Uterus (tissue), 4 donors: ENCODE data around the gene CPM. TPM values are rescaled to one million over a fixed set of nuclear protein-coding genes. Genes with fewer than 3 reads are reported as not detected.

ENCODE experiments used
- DNase-seq, 2 donors: peaks; one replicate each; pipeline ENCODE4 v3.0.0-alpha.2; 2019 to 2020
- H3K27ac ChIP-seq, 2 donors: fragments of 200-600 bp; sonication (generic); 1 replicate in 1 of 2; 2 replicates in 1 of 2; pipeline ENCODE4 v1.5.1; 2016 to 2018
- H3K27me3 ChIP-seq, 2 donors: fragments of 200-600 bp; sonication (generic); one replicate each; pipeline ENCODE4 v1.5.1; 2018 to 2019; ENCODE audit warnings: control low read depth in 1 of 2
- H3K36me3 ChIP-seq, 2 donors: fragments of 200-600 bp; sonication (generic); one replicate each; pipeline ENCODE4 v1.5.1; 2019; ENCODE audit warnings: control low read depth in 1 of 2
- H3K4me1 ChIP-seq, 2 donors: fragments of 200-600 bp; sonication (generic); one replicate each; pipeline ENCODE4 v1.5.1; 2018 to 2019; ENCODE audit warnings: control low read depth in 1 of 2
- H3K4me3 ChIP-seq, 2 donors: fragments of 200-600 bp; sonication (generic); 1 replicate in 1 of 2; 2 replicates in 1 of 2; pipeline ENCODE4 v1.5.1; 2018 to 2019; ENCODE audit warnings: mild to moderate bottlenecking in 1 of 2
- H3K9me3 ChIP-seq, 2 donors: fragments of 200-600 bp; sonication (generic); one replicate each; pipeline ENCODE4 v1.5.1; 2019; ENCODE audit warnings: control low read depth in 1 of 2
- CTCF ChIP-seq, 4 experiments: fragments of 200-600 bp in 2 of 4; fragments of 450-650 bp in 2 of 4; sonication (generic) in 2 of 4; IDR thresholded peaks; one replicate each; pipeline ENCODE4 v1.5.1; 2016 to 2019; ENCODE audit warnings: antibody characterized with exemption in 4 of 4, mild to moderate bottlenecking in 2 of 4, moderate library complexity in 1 of 4
- POLR2A ChIP-seq, 2 donors: fragments of 450-650 bp; IDR thresholded peaks; one replicate each; pipeline ENCODE4 v1.6.1; 2016; ENCODE audit warnings: antibody characterized with exemption in 2 of 2, mild to moderate bottlenecking in 1 of 2, moderate library complexity in 1 of 2
- intact Hi-C: fragments of 100-400 bp; cut with DNase I; formaldehyde crosslinking; loops from one replicate; pipeline ENCODE4 v1.15.1; 2023; ENCODE audit warnings: low total_unique reads
- total RNA-seq, 4 donors: library from RNA; depleted of rRNA in 3 of 4; stranded (reverse); fragments of >200 nt in 3 of 4; gene quantifications; one replicate each; pipeline versions ENCODE4 v1.1.0 to v1.2.4, GENCODE V29; 2014 to 2023
- donor health status: DM: yes; HTN: yes; CAD: no.

The CPM gene
- total RNA-seq, 4 donors from 2014 or later, result 4.4 to 20.0 (median 10.7) TPM

DNA sequence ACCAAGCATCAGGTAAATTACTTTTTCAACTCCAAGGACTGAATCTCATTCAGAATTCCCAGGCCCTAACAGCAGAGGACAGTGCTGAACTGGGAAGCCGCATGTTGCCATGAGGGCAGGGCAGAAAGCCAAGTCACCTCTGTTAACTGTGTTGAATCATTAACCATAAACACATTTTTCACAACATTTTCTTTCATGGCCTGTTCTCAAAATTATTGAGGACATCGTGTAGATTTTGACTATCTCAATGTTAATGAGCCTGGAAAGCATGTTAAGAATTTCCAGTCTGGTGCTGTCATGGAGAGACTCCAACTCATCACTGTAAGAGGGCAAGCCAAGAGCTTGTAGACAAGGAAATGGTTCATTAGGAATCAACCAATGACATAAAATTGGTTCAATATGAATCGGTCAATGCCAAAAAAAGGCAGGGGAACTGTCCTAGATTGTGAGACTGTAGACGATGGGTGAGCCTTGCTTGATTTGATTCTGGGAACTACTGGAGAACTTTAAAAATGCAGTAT, 33.7 kb downstream of the CPM start:
- Histone ChIP-seq H3K27me3 (no peaks in the 10 kb centered on the region), H3K27ac (no peak overlapping the region), H3K36me3 (no peaks in the 10 kb centered on the region), H3K9me3 (no peaks in the 10 kb centered on the region), H3K4me3 (no peak overlapping the region), H3K4me1 (no peaks in the 10 kb centered on the region)
- no peak for TF ChIP-seq CTCF (IDR thresholded peaks at IDR 0.05)
- TF ChIP-seq POLR2A (IDR thresholded peaks at IDR 0.05), result no peak
- DNase-seq, result no peak
- intact Hi-C loops, result no loop called here

GRCh38 chr12:68896881-68897540, 36.0 kb downstream of the CPM start:
- Histone ChIP-seq H3K4me1 (no peaks in the 10 kb centered on the region), H3K9me3 (no peaks in the 10 kb centered on the region), H3K27me3 (no peaks in the 10 kb centered on the region), H3K36me3 (no peaks in the 10 kb centered on the region), H3K4me3 (no peak overlapping the region), H3K27ac (no peak overlapping the region)
- intact Hi-C loops, result no loop called here
- DNase-seq, result no peak
- TF ChIP-seq POLR2A (IDR thresholded peaks at IDR 0.05), result no peak
- TF ChIP-seq CTCF (IDR thresholded peaks at IDR 0.05), result no peak

DNA sequence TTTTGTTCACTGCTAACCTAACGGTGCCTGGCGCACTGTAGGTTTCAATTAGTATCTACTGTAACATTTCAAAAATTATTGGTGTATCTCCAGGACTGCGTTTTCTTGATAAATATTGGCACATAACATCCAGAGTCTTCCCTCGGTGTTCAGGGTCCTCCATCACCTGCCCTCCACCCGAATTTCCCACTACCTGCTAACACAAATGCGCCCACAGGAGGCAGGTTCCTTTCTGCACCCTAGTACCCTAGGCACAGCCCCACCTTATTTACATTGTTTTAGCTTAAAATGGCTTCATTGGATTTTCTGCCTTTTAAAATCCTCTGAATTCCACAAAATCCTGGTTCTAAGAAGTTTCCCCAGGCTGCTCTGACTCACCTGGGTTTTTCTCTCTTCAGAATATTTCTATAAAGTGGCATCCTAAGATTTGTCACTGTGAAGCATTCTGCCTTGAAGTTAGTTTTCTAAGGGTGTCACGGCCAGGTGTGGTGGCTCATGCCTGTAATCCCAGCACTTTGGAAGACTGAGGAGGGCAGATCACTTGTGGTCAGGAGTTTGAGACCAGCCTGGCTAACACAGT, 38.6 kb downstream of the CPM start:
- DNase-seq, result no peak
- H3K27me3 ChIP-seq, result no peaks in the 10 kb centered on the region
- no peak overlapping the region for H3K27ac ChIP-seq
- no peak overlapping the region for H3K4me3 ChIP-seq
- H3K4me1 ChIP-seq, result no peaks in the 10 kb centered on the region
- intact Hi-C loops, result no loop called here
- H3K9me3 ChIP-seq, result no peaks in the 10 kb centered on the region
- TF ChIP-seq POLR2A (IDR thresholded peaks at IDR 0.05) (no peak), CTCF (IDR thresholded peaks at IDR 0.05) (no peak)
- no peaks in the 10 kb centered on the region for H3K36me3 ChIP-seq

DNA sequence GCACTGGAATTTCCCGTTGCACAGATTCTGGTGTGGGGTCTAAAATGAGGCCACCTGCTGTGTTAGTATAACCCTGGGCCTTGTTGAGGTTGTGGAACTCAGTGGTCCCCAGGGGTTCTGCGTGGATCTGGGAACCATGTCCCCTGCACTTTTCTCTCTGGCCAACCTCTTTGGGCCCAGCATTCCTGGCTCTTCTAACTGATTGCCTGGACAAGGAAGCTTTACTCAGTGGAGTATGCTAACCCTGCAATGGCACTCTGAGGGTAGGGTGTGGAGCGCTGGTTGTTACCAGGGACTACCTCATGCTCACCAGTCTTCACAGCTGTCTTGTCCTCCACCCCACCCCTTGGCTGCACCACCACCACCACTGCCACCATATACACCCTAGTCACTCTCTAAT, 39.2 kb downstream of the CPM start:
- no peak for DNase-seq
- H3K4me1 ChIP-seq, result no peaks in the 10 kb centered on the region
- no peak overlapping the region for H3K4me3 ChIP-seq
- TF ChIP-seq CTCF (IDR thresholded peaks at IDR 0.05) (no peak), POLR2A (IDR thresholded peaks at IDR 0.05) (no peak)
- intact Hi-C loops, result no loop called here
- H3K9me3 ChIP-seq, result no peaks in the 10 kb centered on the region
- no peak overlapping the region for H3K27ac ChIP-seq
- H3K36me3 ChIP-seq, result no peaks in the 10 kb centered on the region
- H3K27me3 ChIP-seq, result no peaks in the 10 kb centered on the region

DNA sequence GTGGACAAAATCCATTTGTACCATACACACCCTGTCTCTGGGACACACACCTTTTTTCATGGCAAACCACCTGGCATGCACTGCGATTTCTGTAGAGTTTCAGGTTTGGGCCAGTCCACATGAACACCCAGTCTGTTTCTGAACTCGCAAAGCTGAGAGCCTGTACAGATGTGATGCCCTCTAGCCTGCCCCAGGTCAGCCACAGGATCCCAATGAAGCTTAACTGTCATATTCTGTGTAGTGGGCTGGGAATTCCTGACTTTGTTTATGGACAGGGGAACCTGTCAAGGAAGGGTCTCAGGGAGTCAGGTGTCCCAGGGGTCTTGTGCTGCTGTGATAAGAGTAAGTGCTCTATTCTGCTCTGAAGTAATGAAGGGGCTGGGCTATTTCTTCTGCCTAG, 39.8 kb downstream of the CPM start:
- Histone ChIP-seq H3K4me3 (no peak overlapping the region), H3K36me3 (no peaks in the 10 kb centered on the region), H3K4me1 (no peaks in the 10 kb centered on the region), H3K9me3 (no peaks in the 10 kb centered on the region), H3K27ac (no peak overlapping the region), H3K27me3 (no peaks in the 10 kb centered on the region)
- intact Hi-C loops, result no loop called here
- TF ChIP-seq CTCF (IDR thresholded peaks at IDR 0.05) (no peak), POLR2A (IDR thresholded peaks at IDR 0.05) (no peak)
- no peak for DNase-seq
